ENCODE results near the gene CEMIP2. TPM values are rescaled to one million over a fixed set of nuclear protein-coding genes. Genes with fewer than 3 reads are reported as not detected.

CEMIP2 gene
- total RNA-seq, 4 donors from 2014 or later = 7.4 to 50.7 (median 30.5) TPM

- no peak overlapping the region for H3K27ac ChIP-seq
- no peaks in the 10 kb centered on the region for H3K36me3 ChIP-seq
- H3K27me3 ChIP-seq = no peaks in the 10 kb centered on the region
- H3K4me1 ChIP-seq = no peaks in the 10 kb centered on the region
- no peak for DNase-seq
- TF ChIP-seq POLR2A (IDR thresholded peaks at IDR 0.05) = no peak
- TF ChIP-seq, protein P1, sequence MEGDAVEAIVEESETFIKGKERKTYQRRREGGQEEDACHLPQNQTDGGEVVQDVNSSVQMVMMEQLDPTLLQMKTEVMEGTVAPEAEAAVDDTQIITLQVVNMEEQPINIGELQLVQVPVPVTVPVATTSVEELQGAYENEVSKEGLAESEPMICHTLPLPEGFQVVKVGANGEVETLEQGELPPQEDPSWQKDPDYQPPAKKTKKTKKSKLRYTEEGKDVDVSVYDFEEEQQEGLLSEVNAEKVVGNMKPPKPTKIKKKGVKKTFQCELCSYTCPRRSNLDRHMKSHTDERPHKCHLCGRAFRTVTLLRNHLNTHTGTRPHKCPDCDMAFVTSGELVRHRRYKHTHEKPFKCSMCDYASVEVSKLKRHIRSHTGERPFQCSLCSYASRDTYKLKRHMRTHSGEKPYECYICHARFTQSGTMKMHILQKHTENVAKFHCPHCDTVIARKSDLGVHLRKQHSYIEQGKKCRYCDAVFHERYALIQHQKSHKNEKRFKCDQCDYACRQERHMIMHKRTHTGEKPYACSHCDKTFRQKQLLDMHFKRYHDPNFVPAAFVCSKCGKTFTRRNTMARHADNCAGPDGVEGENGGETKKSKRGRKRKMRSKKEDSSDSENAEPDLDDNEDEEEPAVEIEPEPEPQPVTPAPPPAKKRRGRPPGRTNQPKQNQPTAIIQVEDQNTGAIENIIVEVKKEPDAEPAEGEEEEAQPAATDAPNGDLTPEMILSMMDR (IDR thresholded peaks at IDR 0.05) = no peak
- H3K9me3 ChIP-seq = no peaks in the 10 kb centered on the region
- H3K4me3 ChIP-seq = no peak overlapping the region
- intact Hi-C loops (cut with DNase I; ENCODE audit: low total_unique reads) = no loop called here
Measured at GRCh38 chr9:71795097-71795813, 26.9 kb upstream of the CEMIP2 start.

DNA sequence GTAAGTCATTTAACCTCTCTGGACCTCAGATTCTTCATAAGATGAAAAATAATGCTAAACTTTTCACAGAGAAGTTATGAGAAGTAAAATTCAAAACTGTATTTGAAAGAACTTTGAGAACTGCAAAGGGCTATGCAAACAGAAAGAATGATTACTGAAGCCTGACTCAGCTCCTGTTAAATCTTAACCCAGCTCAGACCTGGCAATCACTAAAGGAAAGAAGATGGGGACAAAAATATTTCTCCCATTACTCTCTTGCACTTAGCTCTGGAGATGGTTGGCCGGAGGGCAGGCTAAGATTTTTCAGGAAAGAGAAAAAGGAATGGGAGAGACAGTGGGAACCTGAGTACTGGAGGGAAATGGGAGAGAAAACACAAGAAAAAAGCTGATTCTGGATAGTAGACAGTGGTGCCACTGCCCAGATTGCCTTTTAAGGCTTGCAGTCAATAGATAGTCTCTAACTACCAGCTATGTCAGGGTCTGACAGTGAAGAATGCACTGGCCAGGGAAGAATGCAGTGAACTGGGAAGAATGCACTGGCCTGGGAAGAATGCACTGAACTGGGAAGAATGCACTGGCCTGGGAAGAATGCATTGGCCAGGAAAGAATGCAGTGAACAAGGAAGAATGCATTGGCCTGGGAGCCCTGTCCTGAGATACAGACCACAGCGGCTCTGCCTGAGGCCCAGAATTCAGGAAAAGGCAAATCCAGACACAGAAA lies 25.2 kb upstream of the CEMIP2 start:
- intact Hi-C loops (cut with DNase I; ENCODE audit: low total_unique reads) = no loop called here
- Histone ChIP-seq H3K36me3 (no peaks in the 10 kb centered on the region), H3K9me3 (no peaks in the 10 kb centered on the region), H3K4me3 (no peak overlapping the region), H3K27me3 (no peaks in the 10 kb centered on the region), H3K4me1 (no peaks in the 10 kb centered on the region), H3K27ac (no peak overlapping the region)
- DNase-seq = no peak
- TF ChIP-seq POLR2A (IDR thresholded peaks at IDR 0.05) = no peak
- TF ChIP-seq, protein P1 (IDR thresholded peaks at IDR 0.05) = no peak

DNA sequence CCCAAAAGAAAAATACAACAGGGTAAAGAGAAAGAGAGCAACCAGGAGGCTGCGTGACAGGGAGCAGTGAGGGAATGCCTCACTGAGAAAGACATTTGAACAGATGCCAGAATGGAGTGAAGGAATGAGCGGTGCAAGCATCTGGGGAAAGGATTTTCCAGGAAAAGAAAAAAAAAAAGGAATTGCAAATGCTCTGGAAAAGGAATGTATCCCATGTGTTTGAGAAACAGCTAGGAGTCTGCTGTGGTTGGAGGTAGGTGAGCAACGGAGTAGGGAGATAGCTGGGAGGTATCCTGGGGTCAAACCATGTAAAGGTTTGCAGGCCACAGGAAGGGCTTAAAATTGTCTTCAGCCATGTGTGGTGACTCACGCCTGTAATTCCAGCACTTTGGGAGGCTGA lies 23.6 kb upstream of the CEMIP2 start:
- Histone ChIP-seq H3K9me3 (no peaks in the 10 kb centered on the region), H3K4me1 (no peaks in the 10 kb centered on the region), H3K27me3 (no peaks in the 10 kb centered on the region), H3K4me3 (no peak overlapping the region), H3K36me3 (no peaks in the 10 kb centered on the region), H3K27ac (no peak overlapping the region)
- intact Hi-C loops (cut with DNase I; ENCODE audit: low total_unique reads) = no loop called here
- TF ChIP-seq, protein P1 (IDR thresholded peaks at IDR 0.05) = no peak
- TF ChIP-seq POLR2A (IDR thresholded peaks at IDR 0.05) = no peak
- DNase-seq = no peak

GRCh38 chr9:71790296-71790695 lies 22.0 kb upstream of the CEMIP2 start:
- intact Hi-C loops (cut with DNase I; ENCODE audit: low total_unique reads) = no loop called here
- no peaks in the 10 kb centered on the region for H3K4me1 ChIP-seq
- no peaks in the 10 kb centered on the region for H3K36me3 ChIP-seq
- no peak overlapping the region for H3K27ac ChIP-seq
- H3K9me3 ChIP-seq = no peaks in the 10 kb centered on the region
- no peak overlapping the region for H3K4me3 ChIP-seq
- H3K27me3 ChIP-seq = no peaks in the 10 kb centered on the region
- TF ChIP-seq, protein P1 (IDR thresholded peaks at IDR 0.05) = no peak
- no peak for TF ChIP-seq POLR2A (IDR thresholded peaks at IDR 0.05)
- DNase-seq = no peak

- H3K36me3 ChIP-seq = no peaks in the 10 kb centered on the region
- H3K4me1 ChIP-seq = no peaks in the 10 kb centered on the region
- H3K27me3 ChIP-seq = no peaks in the 10 kb centered on the region
- TF ChIP-seq, protein P1 (IDR thresholded peaks at IDR 0.05) = no peak
- TF ChIP-seq POLR2A (IDR thresholded peaks at IDR 0.05) = no peak
- no peaks in the 10 kb centered on the region for H3K9me3 ChIP-seq
- peak; percentile 18 for DNase-seq
- H3K27ac ChIP-seq = no peak overlapping the region
- no peak overlapping the region for H3K4me3 ChIP-seq
- intact Hi-C loops (cut with DNase I; ENCODE audit: low total_unique reads) = no loop called here
Measured at GRCh38 chr9:71783120-71783523, 14.8 kb upstream of the CEMIP2 start.

Data from uterus (tissue), 4 donors.